GM12878 (cell line): ENCODE results near the gene THAP11.

Experiments used
- CTCF ChIP-seq, 3 experiments: IDR thresholded peaks in 2 of 3; conservative IDR thresholded peaks in 1 of 3; 2 replicates each; pipeline ENCODE4 v1.5.1; 2011; ENCODE audit warnings: low read depth in 3 of 3, low read length in 3 of 3, mild to moderate bottlenecking in 3 of 3, control low read depth in 2 of 3, moderate library complexity in 2 of 3, inconsistent platforms in 1 of 3, mixed read lengths in 1 of 3; ENCODE audit not compliant: control insufficient read depth in 2 of 3, insufficient read depth in 1 of 3; ENCODE audit errors: extremely low read depth in 1 of 3
- FOS ChIP-seq: IDR thresholded peaks from 3 replicates; pipeline ENCODE4 v1.6.1; 2011; ENCODE audit warnings: borderline replicate concordance; ENCODE audit not compliant: insufficient read length; ENCODE audit errors: extremely low read depth
- LARP7 ChIP-seq: fragments of 450-650 bp; IDR thresholded peaks from 2 replicates; pipeline ENCODE4 v1.6.1; 2017; ENCODE audit warnings: mild to moderate bottlenecking
- POLR2A ChIP-seq: IDR thresholded peaks from 2 replicates; pipeline ENCODE4 v1.6.1; 2011; ENCODE audit warnings: low read depth, mild to moderate bottlenecking, low read length
- TARDBP ChIP-seq: IDR thresholded peaks from 2 replicates; pipeline ENCODE4 v1.6.1; 2016; ENCODE audit warnings: borderline replicate concordance
- USF2 ChIP-seq: IDR thresholded peaks from 2 replicates; pipeline ENCODE4 v1.6.1; 2011; ENCODE audit warnings: low read depth, low read length, improper control_type of control experiment, borderline replicate concordance

GRCh38 chr16:67861877-67862276, 19.8 kb downstream of the THAP11 start:
- TF ChIP-seq LARP7 (no peak), TARDBP (no peak), CTCF (IDR thresholded peaks at IDR 0.05 in 2 of 3, conservative IDR thresholded peaks at IDR 0.05 in 1 of 3; ENCODE audit: control insufficient read depth in 2 of 3, extremely low read depth in 1 of 3, insufficient read depth in 1 of 3, low read depth in 3 of 3, low read length in 3 of 3) (no peak), FOS (no peak), POLR2A (no peak), USF2 (no peak)
